CD4-positive, alpha-beta T cell treated with Interleukin-1 beta for 1 hour (primary cell): ENCODE measurements around the gene SF3B2.
"Not testable (repeated sequence)": the region's sequence is repeated elsewhere in the genome, so short reads cannot be mapped to it uniquely, and the experiment has no call there.

Source experiments
- DNase-seq, 2 donors: peaks; one replicate each; pipeline ENCODE4 v3.0.0-alpha.2; 2020 to 2022

The SF3B2 gene

GRCh38 chr11:66020212-66020611 is 32.0 kb upstream of the SF3B2 start:
- DNase-seq = no peak

GRCh38 chr11:66020618-66021357 is 31.4 kb upstream of the SF3B2 start:
- DNase-seq = peak in 1 of 2 donors; percentile 72

- DNase-seq = peak; percentile 69 to 75
Observed at GRCh38 chr11:66022401-66023185, 29.6 kb upstream of the SF3B2 start.

- not testable (repeated sequence) for DNase-seq
Observed at GRCh38 chr11:66023186-66023440, 29.1 kb upstream of the SF3B2 start.

- DNase-seq = no peak
Observed at GRCh38 chr11:66026017-66026529, 26.1 kb upstream of the SF3B2 start, which contains the start of gene CATSPER1. TSS of gene CATSPER1 (minus strand) at chr11:66026479. CDS start at chr11:66026379, 100 bp downstream.

DNA sequence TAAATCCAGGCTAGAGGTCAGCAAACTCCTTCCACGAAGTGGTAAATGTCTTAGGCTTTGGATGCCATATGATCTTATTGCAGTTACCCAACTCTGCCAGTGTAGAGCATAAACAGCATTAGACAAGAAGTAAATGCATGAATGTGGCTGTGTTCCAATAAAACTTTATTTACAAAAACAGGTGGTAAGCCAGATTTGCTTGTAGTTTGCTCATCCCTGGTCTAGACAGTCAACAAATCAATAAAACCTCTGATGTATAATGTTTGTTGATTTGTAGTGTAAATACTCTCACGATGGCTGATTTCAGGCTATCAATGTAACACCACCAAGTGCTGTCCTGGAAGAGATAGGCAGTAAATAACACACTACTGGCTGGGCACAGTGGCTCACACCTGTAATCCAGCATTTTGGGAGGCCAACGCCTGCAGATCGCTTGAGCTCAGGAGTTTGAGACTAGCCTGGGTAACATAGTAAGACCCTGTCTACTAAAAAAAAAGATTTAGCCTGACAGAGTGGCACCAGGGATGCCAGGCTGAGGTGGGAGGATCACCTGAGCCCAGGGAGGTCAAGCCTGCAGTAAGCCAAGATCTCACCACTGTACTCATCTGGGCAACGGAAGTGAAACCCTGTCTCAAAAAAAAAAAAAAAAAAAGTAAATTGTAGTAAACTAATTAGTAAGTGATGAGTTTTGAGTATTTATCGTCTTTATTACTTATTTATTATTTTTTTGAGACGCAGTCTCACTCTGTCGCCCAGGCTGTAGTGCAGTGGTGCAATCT is 19.0 kb upstream of the SF3B2 start:
- no peak for DNase-seq

- no peak for DNase-seq
Observed at GRCh38 chr11:66035653-66036333, 16.4 kb upstream of the SF3B2 start.

DNA sequence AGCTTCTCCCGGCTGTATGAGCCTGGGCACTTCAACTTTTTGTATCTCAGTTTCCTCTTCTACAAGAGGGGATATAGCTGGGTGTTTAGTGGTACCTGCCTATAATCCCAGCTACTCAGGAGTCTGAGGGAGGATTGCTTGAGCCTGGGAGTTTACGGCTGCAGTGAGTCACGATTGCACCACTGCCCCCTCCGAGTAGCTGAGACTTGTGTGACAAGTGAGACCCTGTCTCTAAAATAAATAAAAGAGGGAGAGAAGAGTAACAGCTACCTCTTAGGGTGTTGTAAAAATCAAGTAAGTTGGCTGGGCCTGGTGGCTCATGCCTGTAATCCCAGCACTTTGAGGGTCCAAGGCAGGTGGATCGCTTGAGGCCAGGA is 15.8 kb upstream of the SF3B2 start:
- DNase-seq = no peak

- no peak for DNase-seq
Observed at GRCh38 chr11:66037327-66037726, 14.8 kb upstream of the SF3B2 start.

DNA sequence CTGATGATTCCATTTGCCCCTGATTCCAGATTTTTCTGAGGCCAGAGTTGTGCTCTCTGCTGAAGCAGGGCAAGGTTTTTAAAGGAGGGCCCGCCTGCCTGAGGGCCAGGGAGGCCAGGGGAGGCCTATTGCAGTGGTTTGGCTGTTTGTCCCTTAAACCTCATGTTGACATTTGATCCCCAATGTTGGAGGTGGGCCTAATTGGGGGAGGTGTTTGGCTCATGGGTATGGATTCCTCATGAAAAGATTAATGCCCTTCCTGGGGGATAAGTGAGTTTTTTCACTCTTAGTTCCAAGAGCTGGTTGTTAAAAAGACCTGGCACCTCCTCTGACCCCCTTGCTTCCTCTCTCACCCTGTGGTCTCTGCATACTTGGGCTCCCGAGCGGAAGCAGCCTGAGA is 12.4 kb upstream of the SF3B2 start:
- no peak for DNase-seq

- no peak for DNase-seq
Observed at GRCh38 chr11:66042227-66042995, 9.8 kb upstream of the SF3B2 start.

DNA sequence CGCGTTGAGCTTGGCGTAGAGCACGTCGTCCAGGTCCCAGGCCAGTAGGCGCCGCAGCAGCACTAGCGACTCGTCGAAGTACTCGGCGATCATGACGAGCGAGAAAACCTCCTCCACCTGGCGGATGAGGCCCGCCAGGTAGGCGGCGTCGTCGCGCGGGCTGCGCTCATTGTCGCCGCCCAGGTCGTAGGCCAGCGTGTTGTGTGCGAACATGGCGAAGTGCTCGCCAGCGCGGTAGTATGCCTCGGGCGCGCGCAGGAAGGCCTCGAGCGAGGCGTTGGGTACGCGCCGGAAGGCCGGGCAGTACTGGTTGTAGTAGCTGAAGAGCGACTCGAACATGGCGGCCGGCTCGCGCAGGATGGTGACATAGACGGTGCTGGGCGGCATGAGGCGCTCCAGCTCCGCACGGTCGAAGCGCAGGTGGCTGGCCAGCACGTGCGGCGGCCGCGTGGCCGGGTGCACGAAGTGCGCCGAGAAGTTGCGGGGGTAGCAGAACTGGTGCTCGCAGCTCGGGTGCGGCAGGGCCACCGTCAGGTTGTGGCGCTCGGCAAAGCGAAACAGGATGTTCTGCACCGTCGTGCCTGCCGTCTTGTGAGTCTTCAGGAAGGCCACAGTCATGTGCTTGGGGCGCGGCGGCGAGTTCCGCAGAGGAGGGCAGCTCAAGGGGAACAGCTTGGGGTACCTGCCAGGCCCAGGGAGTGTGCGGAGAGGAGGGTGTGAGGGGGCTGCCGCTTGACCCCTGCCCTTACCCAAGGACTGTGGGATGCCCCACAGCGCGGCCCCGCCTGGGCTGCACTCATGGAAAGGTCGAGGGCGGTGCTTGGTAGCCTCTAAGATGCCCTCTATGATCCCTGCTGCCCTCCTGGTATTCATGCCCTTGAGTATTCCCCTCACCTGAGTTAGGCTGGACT is 8.9 kb upstream of the SF3B2 start:
- no peak for DNase-seq

DNA sequence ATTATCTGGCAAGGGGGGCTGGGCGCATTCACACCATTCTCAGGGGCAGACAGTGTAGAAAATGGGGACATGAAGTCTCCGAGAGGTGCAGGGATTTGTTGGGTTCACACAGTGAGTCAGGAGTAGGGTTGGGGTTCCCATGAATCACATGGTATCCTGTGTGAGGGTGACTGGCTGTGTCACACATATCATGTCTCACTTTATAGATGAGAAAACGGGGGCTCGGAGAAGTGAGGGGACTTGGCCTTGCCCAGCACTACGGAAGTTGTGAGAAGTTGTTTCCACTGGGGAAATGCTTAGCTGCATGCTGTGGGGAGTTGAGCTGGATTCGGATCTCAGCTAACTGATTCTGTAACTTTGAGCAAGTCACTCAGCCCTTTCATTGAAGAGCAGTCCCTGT is 7.4 kb upstream of the SF3B2 start:
- peak in 1 of 2 donors; percentile 2 for DNase-seq

DNA sequence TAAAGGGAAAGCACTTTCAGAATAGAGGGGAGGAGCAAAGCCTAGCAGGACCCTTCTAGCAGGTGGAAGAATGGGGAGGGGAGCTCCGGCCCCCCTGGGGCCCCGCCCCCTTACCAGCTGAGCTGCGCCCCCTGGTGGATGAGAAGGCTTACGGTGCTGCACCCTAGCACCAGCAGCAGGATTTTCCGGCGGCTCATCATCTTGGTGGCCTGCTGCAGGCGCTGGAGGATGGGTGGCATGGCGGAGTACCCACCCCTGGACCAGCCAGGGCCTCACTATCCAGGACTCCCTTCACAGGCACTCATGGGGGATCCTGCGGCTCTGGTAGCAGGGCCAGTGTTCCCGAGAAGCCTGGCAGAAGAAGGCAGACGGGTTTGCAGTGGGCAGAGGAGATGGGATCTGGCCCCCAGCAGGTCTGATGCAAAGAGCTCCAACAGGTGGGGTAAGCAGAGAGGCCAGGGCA is 7.0 kb upstream of the SF3B2 start:
- peak; percentile 82 to 86 for DNase-seq

DNA sequence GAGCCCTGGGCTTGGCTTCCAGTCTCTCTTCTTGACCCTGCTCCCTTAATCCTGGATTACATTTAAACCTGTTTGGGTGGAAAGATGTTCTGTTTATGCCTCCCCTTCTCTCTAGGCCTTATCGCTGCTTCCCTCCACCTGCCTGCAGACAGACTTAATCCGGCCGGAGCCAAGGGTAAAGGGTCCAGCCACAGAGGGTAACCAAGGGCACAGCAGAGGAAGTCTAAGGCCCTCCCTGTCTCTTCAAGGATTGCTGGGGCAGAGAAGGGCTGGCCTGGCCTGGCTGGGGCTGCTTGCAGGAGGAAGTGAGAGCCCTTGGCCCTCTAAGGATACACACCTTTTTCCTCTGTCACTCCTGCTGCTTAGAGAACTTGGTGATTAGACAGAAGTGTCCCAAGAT is 5.3 kb upstream of the SF3B2 start:
- no peak for DNase-seq

DNA sequence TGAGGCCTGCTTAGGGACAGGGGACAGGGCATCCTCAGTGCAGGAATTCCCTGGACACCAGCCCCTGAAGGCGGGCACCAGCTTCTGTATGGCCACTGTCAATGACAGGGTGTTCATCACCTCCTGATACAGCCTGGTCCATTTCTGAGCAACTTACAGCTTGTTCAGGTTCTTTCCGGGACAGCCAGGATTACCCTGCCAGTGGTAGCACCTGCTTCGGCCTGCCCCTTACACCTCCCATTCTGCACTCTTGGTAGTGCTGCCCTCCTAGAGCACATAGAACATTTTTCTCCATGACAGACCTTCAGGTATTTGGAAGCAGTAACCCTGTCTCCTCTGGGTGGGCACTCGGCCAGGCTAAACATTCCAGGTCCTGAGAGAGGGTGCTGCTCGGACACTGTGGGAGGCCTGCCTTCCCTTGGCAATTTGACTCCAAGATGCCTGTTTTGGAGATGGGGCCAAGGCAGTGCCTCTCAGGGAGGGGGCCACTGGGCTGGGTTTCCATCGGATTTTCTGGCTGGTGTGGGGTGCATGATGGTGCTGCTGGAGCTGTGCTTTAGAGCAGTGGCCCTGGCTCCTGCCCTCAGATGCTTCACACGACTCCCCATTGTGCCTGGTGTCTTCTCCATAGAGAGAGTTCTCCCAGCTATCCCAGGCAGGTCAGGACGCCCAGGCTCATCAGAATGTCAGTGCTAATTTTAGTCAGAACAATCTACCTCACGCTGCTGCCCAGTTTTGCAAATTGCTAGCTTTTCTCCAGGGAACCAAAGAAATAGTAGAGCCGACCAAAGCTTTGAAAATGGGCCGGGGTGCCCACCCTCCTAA is 4.4 kb upstream of the SF3B2 start:
- no peak for DNase-seq

GRCh38 chr11:66048547-66049323 is 3.4 kb upstream of the SF3B2 start, which contains the start of gene GAL3ST3:
TSS of gene GAL3ST3 (minus strand) at chr11:66049161. CDS start at chr11:66045415, 3,746 bp downstream.
- DNase-seq = no peak

DNA sequence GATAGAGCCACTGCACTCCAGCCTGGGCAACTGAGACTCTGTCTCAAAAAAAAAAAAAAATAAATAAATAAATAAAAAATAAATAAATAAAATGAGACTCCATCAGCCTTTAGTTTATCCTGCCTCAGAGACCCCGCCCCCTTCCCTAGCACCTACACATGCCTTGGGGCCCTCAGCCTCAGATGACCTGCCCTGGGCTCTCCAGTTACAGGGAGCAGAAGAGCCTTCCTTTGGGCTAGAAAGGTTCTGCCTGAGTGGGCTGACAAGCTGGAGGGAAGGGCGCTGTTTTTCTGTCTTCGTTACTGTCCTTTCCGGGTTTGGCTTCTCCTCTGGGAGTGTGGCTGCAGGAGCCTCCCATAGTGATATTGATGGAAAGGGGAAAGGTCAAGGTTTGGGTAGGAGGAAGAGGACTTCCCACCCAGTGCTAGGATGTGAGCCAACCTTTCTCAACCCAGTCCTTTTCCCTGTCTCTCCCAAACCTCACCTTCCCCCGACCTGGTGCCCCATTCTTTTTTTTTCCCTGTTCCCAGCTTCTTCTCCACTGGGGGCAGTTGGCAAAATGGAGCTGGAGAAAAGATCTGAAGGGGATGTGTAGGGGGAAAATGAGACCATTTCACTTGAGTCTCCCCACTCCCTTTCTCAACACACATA is 1.5 kb upstream of the SF3B2 start:
- no peak for DNase-seq
